ENCODE measurements around the gene WNT2.

The WNT2 gene

DNA sequence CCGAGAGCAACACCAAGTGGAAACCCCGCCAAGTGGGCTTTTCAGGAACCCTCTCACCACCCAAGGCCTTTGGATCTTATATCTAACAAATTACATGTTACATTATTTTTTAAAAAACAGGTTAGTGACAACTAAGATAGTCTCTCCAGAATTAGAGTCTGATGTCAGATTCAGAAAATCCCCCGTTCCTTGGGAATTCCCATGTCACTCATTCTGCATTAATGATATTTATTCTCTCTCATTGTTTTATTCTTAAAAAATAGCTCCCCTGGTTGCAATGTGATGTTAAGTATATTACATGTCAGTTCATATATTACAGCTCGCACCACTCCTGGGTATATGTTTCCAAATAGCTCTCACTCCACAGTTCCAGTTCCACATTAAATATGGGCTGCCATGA is 81.8 kb downstream of the WNT2 start:
- Histone ChIP-seq H3K9ac (ENCODE audit: low read length in 2 of 2) (no peak overlapping the region), H3K36me3 (ENCODE audit: control insufficient read depth in 2 of 2, insufficient read depth in 2 of 2, low read length in 2 of 2) (no peaks in the 10 kb centered on the region), H3K4me1 (ENCODE audit: control insufficient read depth, insufficient read depth, low read length) (no peaks in the 10 kb centered on the region), H3K9me3 (ENCODE audit: control insufficient read depth in 2 of 2, low read length in 2 of 2) (no peaks in the 10 kb centered on the region), H3K27ac (ENCODE audit: low read length) (no peak overlapping the region), H3K4me3 (ENCODE audit: low read length in 2 of 2) (no peak overlapping the region), H3K27me3 (ENCODE audit: control insufficient read depth in 1 of 2, insufficient read depth in 2 of 2, low read length in 2 of 2) (no peaks in the 10 kb centered on the region)

DNA sequence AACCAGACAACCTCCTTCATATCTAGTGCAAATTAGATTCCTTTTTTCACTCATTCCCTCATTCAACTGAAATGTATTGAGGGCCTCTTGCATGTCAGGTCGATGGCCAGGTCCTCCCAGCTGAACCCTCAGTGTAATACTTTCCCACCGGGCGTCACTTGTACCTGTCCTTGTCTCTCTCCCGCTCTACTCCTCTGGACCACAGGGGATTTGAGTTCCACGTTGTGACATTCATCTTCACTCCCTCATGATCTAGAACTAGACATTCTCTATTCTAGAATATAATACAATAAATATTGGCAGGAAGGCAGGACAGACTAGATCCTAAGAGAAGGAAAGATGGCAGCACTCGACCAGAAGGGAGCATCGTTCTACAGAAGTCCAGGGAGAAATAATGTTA is 83.9 kb downstream of the WNT2 start:
- H3K9ac ChIP-seq (ENCODE audit: low read length in 2 of 2): no peak overlapping the region
- no peaks in the 10 kb centered on the region for H3K9me3 ChIP-seq (ENCODE audit: control insufficient read depth in 2 of 2, low read length in 2 of 2)
- no peaks in the 10 kb centered on the region for H3K27me3 ChIP-seq (ENCODE audit: control insufficient read depth in 1 of 2, insufficient read depth in 2 of 2, low read length in 2 of 2)
- no peak overlapping the region for H3K4me3 ChIP-seq (ENCODE audit: low read length in 2 of 2)
- H3K4me1 ChIP-seq (ENCODE audit: control insufficient read depth, insufficient read depth, low read length): no peaks in the 10 kb centered on the region
- H3K27ac ChIP-seq (ENCODE audit: low read length): no peak overlapping the region
- H3K36me3 ChIP-seq (ENCODE audit: control insufficient read depth in 2 of 2, insufficient read depth in 2 of 2, low read length in 2 of 2): no peaks in the 10 kb centered on the region

DNA sequence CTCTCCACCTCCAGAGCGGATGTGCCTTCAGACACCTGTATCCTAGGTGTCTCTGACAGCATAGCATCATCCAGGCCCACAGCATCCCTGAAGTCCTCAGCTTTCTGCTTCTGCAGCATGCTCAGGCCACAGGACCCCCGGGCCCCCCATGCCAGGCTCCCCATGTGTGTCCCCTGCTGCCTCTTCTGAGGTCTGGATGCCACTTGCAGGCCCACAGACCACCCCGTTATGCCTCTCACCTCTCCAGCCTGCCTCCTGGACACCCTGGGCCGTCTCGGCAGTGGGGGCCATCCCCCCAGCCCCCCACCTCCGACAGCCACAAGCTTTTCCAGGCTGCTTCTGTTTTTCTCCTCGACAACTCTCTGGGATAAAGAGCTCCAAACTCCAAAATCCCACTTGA is 84.4 kb downstream of the WNT2 start:
- Histone ChIP-seq H3K27me3 (ENCODE audit: control insufficient read depth in 1 of 2, insufficient read depth in 2 of 2, low read length in 2 of 2) (no peaks in the 10 kb centered on the region), H3K9me3 (ENCODE audit: control insufficient read depth in 2 of 2, low read length in 2 of 2) (no peaks in the 10 kb centered on the region), H3K4me1 (ENCODE audit: control insufficient read depth, insufficient read depth, low read length) (no peaks in the 10 kb centered on the region), H3K36me3 (ENCODE audit: control insufficient read depth in 2 of 2, insufficient read depth in 2 of 2, low read length in 2 of 2) (no peaks in the 10 kb centered on the region), H3K27ac (ENCODE audit: low read length) (no peak overlapping the region), H3K9ac (ENCODE audit: low read length in 2 of 2) (no peak overlapping the region), H3K4me3 (ENCODE audit: low read length in 2 of 2) (no peak overlapping the region)

DNA sequence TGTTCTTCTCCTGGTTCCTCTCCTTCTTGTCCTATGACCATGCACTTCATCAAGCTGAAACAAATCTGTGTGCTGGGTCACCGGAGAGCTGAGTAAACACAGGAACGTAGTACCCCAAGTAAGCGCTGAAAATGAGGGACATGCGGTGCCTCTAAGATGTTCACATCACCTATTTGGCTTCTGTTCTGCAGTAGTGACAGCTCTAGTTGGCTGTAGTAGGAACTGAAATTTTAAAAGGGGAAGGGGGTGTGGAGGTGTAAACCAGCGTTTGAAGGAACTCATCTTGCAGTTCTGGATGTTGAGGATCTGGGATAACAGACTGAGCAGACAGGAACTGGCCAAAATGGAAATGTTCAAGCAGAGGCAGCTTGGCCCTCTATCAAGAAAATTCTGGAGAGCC is 85.2 kb downstream of the WNT2 start:
- Histone ChIP-seq H3K4me1 (ENCODE audit: control insufficient read depth, insufficient read depth, low read length) (no peaks in the 10 kb centered on the region), H3K9ac (ENCODE audit: low read length in 2 of 2) (no peak overlapping the region), H3K36me3 (ENCODE audit: control insufficient read depth in 2 of 2, insufficient read depth in 2 of 2, low read length in 2 of 2) (no peaks in the 10 kb centered on the region), H3K27ac (ENCODE audit: low read length) (no peak overlapping the region), H3K4me3 (ENCODE audit: low read length in 2 of 2) (no peak overlapping the region), H3K9me3 (ENCODE audit: control insufficient read depth in 2 of 2, low read length in 2 of 2) (no peaks in the 10 kb centered on the region), H3K27me3 (ENCODE audit: control insufficient read depth in 1 of 2, insufficient read depth in 2 of 2, low read length in 2 of 2) (no peaks in the 10 kb centered on the region)

DNA sequence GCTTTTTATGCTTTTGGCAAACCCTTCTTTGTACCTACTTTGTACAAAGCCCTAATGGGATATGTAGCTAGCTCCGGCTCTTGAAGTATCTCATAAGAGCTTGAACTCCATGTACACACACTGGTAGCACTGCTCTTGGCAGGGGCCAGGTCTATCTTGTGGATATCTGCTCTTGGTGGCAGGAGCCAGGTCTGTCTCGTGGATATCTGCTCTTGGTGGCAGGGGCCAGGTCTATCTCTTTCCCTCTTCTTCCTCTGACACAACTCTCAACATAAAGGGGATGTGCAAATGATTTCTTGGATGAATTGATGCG is 91.9 kb downstream of the WNT2 start:
- H3K9me3 ChIP-seq (ENCODE audit: control insufficient read depth in 2 of 2, low read length in 2 of 2): no peaks in the 10 kb centered on the region
- H3K27me3 ChIP-seq (ENCODE audit: control insufficient read depth in 1 of 2, insufficient read depth in 2 of 2, low read length in 2 of 2): no peaks in the 10 kb centered on the region
- no peak overlapping the region for H3K9ac ChIP-seq (ENCODE audit: low read length in 2 of 2)
- no peak overlapping the region for H3K27ac ChIP-seq (ENCODE audit: low read length)
- H3K4me1 ChIP-seq (ENCODE audit: control insufficient read depth, insufficient read depth, low read length): no peaks in the 10 kb centered on the region
- no peak overlapping the region for H3K4me3 ChIP-seq (ENCODE audit: low read length in 2 of 2)
- H3K36me3 ChIP-seq (ENCODE audit: control insufficient read depth in 2 of 2, insufficient read depth in 2 of 2, low read length in 2 of 2): peaks cover 0 to 3% of the 10 kb centered on the region in 2 donors

DNA sequence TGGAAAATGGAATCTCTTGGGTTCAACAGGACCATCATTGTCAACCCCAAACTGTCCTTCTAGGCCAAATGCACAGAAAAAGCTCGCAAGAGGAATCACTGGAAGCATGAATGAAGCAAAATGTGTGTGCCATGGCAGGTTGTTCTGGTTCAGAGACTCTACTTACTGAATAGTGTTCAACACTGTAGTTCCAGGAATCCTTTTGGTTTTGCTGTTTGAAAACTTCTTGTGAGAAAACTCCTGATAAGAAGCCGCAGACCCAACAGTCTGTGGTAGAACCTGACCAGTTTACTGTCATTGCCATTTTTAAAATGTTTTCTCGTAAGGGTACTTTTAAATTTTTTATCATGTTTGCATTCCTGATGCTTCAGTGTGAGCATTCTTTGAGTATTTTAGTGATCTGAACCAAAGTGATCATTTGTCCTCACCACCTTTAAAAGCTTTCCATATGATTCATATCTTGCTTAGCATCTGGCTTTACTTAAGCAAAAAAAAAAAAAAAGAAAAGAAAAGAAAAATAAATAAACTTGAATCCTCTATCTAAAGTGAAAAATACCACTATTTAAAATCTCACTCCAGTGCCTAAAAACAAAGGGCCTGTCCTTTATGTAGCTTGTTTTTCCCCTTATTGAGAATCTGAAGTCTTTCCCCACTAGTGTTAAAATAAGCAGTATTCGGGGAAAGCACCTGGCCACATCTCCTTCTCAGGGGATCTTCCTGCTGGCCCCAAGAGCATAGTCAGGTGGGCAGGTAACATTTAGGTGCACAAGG is 92.4 kb downstream of the WNT2 start:
- no peaks in the 10 kb centered on the region for H3K4me1 ChIP-seq (ENCODE audit: control insufficient read depth, insufficient read depth, low read length)
- no peaks in the 10 kb centered on the region for H3K27me3 ChIP-seq (ENCODE audit: control insufficient read depth in 1 of 2, insufficient read depth in 2 of 2, low read length in 2 of 2)
- H3K9me3 ChIP-seq (ENCODE audit: control insufficient read depth in 2 of 2, low read length in 2 of 2): no peaks in the 10 kb centered on the region
- H3K36me3 ChIP-seq (ENCODE audit: control insufficient read depth in 2 of 2, insufficient read depth in 2 of 2, low read length in 2 of 2): peaks cover 0 to 3% of the 10 kb centered on the region in 2 donors
- H3K27ac ChIP-seq (ENCODE audit: low read length): no peak overlapping the region
- H3K9ac ChIP-seq (ENCODE audit: low read length in 2 of 2): no peak overlapping the region
- H3K4me3 ChIP-seq (ENCODE audit: low read length in 2 of 2): no peak overlapping the region

DNA sequence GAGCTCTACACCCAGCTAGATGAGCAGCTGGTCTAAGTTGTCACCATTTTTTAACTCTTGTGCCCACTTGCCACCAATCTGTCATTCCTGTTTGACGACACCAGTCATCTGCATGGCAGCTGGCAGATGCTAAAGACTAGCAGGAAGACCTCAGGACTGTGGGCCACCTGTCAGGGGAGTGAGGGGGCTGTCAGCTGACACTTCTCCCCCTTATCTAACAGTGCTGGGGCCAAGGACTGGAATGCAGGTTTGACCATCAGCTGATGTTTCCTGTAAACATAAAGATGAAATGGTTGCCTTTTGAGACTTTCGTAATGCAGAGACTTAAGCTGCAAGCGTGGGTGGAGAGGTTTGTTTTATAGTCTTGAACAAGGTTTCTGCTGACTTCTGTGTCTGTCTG is 93.5 kb downstream of the WNT2 start:
- Histone ChIP-seq H3K27ac (ENCODE audit: low read length) (no peak overlapping the region), H3K9me3 (ENCODE audit: control insufficient read depth in 2 of 2, low read length in 2 of 2) (no peaks in the 10 kb centered on the region), H3K9ac (ENCODE audit: low read length in 2 of 2) (no peak overlapping the region), H3K4me3 (ENCODE audit: low read length in 2 of 2) (no peak overlapping the region), H3K27me3 (ENCODE audit: control insufficient read depth in 1 of 2, insufficient read depth in 2 of 2, low read length in 2 of 2) (no peaks in the 10 kb centered on the region), H3K36me3 (ENCODE audit: control insufficient read depth in 2 of 2, insufficient read depth in 2 of 2, low read length in 2 of 2) (peaks cover 0 to 5% of the 10 kb centered on the region in 2 donors), H3K4me1 (ENCODE audit: control insufficient read depth, insufficient read depth, low read length) (no peaks in the 10 kb centered on the region)

DNA sequence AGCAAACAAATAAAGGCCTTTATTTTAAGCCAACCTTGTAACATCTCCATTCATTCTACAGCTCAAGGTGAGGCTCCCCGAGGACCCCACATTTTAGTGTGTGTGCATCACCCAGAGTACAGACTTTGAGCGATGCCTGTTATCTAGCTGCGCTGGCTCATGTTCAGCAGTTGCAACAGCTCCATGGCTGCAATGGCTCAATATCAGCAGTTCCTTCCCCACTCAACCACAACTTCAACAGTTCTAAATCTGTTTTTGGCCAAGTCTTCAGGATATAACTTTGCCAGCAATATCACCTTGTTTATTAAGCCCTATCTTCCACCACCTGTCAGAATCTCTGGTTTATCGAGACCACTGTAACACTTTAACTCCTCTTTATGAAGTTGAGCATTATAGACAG is 95.8 kb downstream of the WNT2 start:
- no peaks in the 10 kb centered on the region for H3K4me1 ChIP-seq (ENCODE audit: control insufficient read depth, insufficient read depth, low read length)
- no peaks in the 10 kb centered on the region for H3K9me3 ChIP-seq (ENCODE audit: control insufficient read depth in 2 of 2, low read length in 2 of 2)
- H3K4me3 ChIP-seq (ENCODE audit: low read length in 2 of 2): no peak overlapping the region
- H3K27me3 ChIP-seq (ENCODE audit: control insufficient read depth in 1 of 2, insufficient read depth in 2 of 2, low read length in 2 of 2): no peaks in the 10 kb centered on the region
- no peak overlapping the region for H3K27ac ChIP-seq (ENCODE audit: low read length)
- peaks cover 5 to 11% of the 10 kb centered on the region in 2 donors for H3K36me3 ChIP-seq (ENCODE audit: control insufficient read depth in 2 of 2, insufficient read depth in 2 of 2, low read length in 2 of 2)
- no peak overlapping the region for H3K9ac ChIP-seq (ENCODE audit: low read length in 2 of 2)

DNA sequence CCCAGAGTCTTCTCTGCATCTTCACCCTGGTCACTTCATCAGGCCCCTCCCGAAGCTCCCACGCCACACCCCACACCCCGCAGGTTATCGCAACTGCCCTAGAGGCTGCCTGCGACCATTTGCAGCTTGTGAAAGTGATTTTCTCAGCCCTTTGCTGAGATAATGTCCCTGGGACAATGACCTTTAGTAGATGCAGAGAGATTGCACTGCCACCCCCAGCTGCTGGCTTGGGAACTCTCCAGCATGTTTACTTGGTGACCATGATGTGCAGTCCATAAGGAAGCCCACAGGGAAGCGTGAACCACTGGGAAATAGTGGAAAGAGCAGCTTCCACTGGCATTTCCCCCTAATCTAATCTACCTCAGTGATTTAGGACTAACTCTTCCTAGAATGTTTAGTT is 97.3 kb downstream of the WNT2 start:
- H3K36me3 ChIP-seq (ENCODE audit: control insufficient read depth in 2 of 2, insufficient read depth in 2 of 2, low read length in 2 of 2): peaks cover 14 to 20% of the 10 kb centered on the region in 2 donors
- H3K4me3 ChIP-seq (ENCODE audit: low read length in 2 of 2): no peak overlapping the region
- H3K27me3 ChIP-seq (ENCODE audit: control insufficient read depth in 1 of 2, insufficient read depth in 2 of 2, low read length in 2 of 2): no peaks in the 10 kb centered on the region
- no peak overlapping the region for H3K27ac ChIP-seq (ENCODE audit: low read length)
- H3K4me1 ChIP-seq (ENCODE audit: control insufficient read depth, insufficient read depth, low read length): no peaks in the 10 kb centered on the region
- no peaks in the 10 kb centered on the region for H3K9me3 ChIP-seq (ENCODE audit: control insufficient read depth in 2 of 2, low read length in 2 of 2)
- no peak overlapping the region for H3K9ac ChIP-seq (ENCODE audit: low read length in 2 of 2)

Measured in stomach smooth muscle (tissue), 2 donors.